Measurements from ENCODE around the gene MRPL51. TPM values are rescaled to one million over a fixed set of nuclear protein-coding genes. Genes with fewer than 3 reads are reported as not detected.

Gene MRPL51
- total RNA-seq, 1 donor from 2014 or later: 202 TPM

GRCh38 chr12:6526766-6527525, 33.9 kb upstream of the MRPL51 start:
- TF ChIP-seq CTCF (IDR thresholded peaks at IDR 0.05; ENCODE audit: insufficient read depth, low read depth, low read length) (no peak), EZH2 (IDR thresholded peaks at IDR 0.05; ENCODE audit: insufficient read depth, low read length) (no peak)
- Mint-ChIP-seq H3K4me3 (ENCODE audit: unreplicated experiment) (no peak overlapping the region), H3K27me3 (ENCODE audit: low read depth, unreplicated experiment) (no peaks in the 10 kb centered on the region), H3K9me3 (ENCODE audit: unreplicated experiment) (no peaks in the 10 kb centered on the region), H3K4me1 (ENCODE audit: low read depth, unreplicated experiment) (peaks cover 15% of the 10 kb centered on the region), H3K27ac (ENCODE audit: unreplicated experiment) (no peak overlapping the region), H3K36me3 (ENCODE audit: low read depth, unreplicated experiment) (peaks cover 36% of the 10 kb centered on the region)
- FAIRE-seq (no peak), DNase-seq (ENCODE audit: low read depth) (no peak)
- Histone ChIP-seq H3K36me3 (ENCODE audit: insufficient read depth, low read length) (peaks cover 76% of the 10 kb centered on the region), H3K4me2 (ENCODE audit: low read length) (no peak overlapping the region), H3K27me3 (ENCODE audit: insufficient read depth, low read length) (no peaks in the 10 kb centered on the region), H3K27ac (ENCODE audit: low read depth, low read length) (no peak overlapping the region), H3K4me1 (ENCODE audit: insufficient read depth, low read length) (peaks cover 4% of the 10 kb centered on the region), H2AFZ (ENCODE audit: low read depth, low read length) (no peak overlapping the region), H3K79me2 (ENCODE audit: insufficient read depth, low read length) (no peaks in the 10 kb centered on the region), H4K20me1 (ENCODE audit: insufficient read depth, low read length) (no peaks in the 10 kb centered on the region), H3K4me3 (ENCODE audit: insufficient read depth, low read depth, low read length) (no peak overlapping the region), H3K9ac (ENCODE audit: low read length) (no peak overlapping the region), H3K9me3 (ENCODE audit: insufficient read depth, low read depth, low read length) (no peaks in the 10 kb centered on the region)

GRCh38 chr12:6526201-6526600, 33.1 kb upstream of the MRPL51 start:
- TF ChIP-seq CTCF (IDR thresholded peaks at IDR 0.05; ENCODE audit: insufficient read depth, low read depth, low read length) (no peak), EZH2 (IDR thresholded peaks at IDR 0.05; ENCODE audit: insufficient read depth, low read length) (no peak)
- no peaks in the 10 kb centered on the region for H3K79me2 ChIP-seq (ENCODE audit: insufficient read depth, low read length)
- H3K9me3 Mint-ChIP-seq (ENCODE audit: unreplicated experiment): no peaks in the 10 kb centered on the region
- no peak overlapping the region for H3K27ac ChIP-seq (ENCODE audit: low read depth, low read length)
- no peak overlapping the region for H3K27ac Mint-ChIP-seq (ENCODE audit: unreplicated experiment)
- H2AFZ ChIP-seq (ENCODE audit: low read depth, low read length): no peak overlapping the region
- H3K4me3 ChIP-seq (ENCODE audit: insufficient read depth, low read depth, low read length): no peak overlapping the region
- no peaks in the 10 kb centered on the region for H3K4me1 ChIP-seq (ENCODE audit: insufficient read depth, low read length)
- peaks cover 12% of the 10 kb centered on the region for H3K4me1 Mint-ChIP-seq (ENCODE audit: low read depth, unreplicated experiment)
- peaks cover 82% of the 10 kb centered on the region for H3K36me3 ChIP-seq (ENCODE audit: insufficient read depth, low read length)
- no peaks in the 10 kb centered on the region for H3K9me3 ChIP-seq (ENCODE audit: insufficient read depth, low read depth, low read length)
- H3K27me3 Mint-ChIP-seq (ENCODE audit: low read depth, unreplicated experiment): no peaks in the 10 kb centered on the region
- H3K36me3 Mint-ChIP-seq (ENCODE audit: low read depth, unreplicated experiment): peaks cover 38% of the 10 kb centered on the region
- H3K4me2 ChIP-seq (ENCODE audit: low read length): no peak overlapping the region
- no peak overlapping the region for H3K9ac ChIP-seq (ENCODE audit: low read length)
- H3K27me3 ChIP-seq (ENCODE audit: insufficient read depth, low read length): no peaks in the 10 kb centered on the region
- FAIRE-seq (no peak), DNase-seq (ENCODE audit: low read depth) (no peak)
- H3K4me3 Mint-ChIP-seq (ENCODE audit: unreplicated experiment): no peak overlapping the region
- no peaks in the 10 kb centered on the region for H4K20me1 ChIP-seq (ENCODE audit: insufficient read depth, low read length)

- Histone ChIP-seq H3K4me1 (ENCODE audit: insufficient read depth, low read length) (no peaks in the 10 kb centered on the region), H2AFZ (ENCODE audit: low read depth, low read length) (no peak overlapping the region), H3K27ac (ENCODE audit: low read depth, low read length) (no peak overlapping the region), H3K79me2 (ENCODE audit: insufficient read depth, low read length) (no peaks in the 10 kb centered on the region), H4K20me1 (ENCODE audit: insufficient read depth, low read length) (no peaks in the 10 kb centered on the region), H3K4me2 (ENCODE audit: low read length) (no peak overlapping the region), H3K9me3 (ENCODE audit: insufficient read depth, low read depth, low read length) (no peaks in the 10 kb centered on the region), H3K27me3 (ENCODE audit: insufficient read depth, low read length) (no peaks in the 10 kb centered on the region), H3K4me3 (ENCODE audit: insufficient read depth, low read depth, low read length) (no peak overlapping the region), H3K9ac (ENCODE audit: low read length) (no peak overlapping the region), H3K36me3 (ENCODE audit: insufficient read depth, low read length) (peaks cover 80% of the 10 kb centered on the region)
- H3K4me1 Mint-ChIP-seq (ENCODE audit: low read depth, unreplicated experiment): peaks cover 9% of the 10 kb centered on the region
- no peak overlapping the region for H3K4me3 Mint-ChIP-seq (ENCODE audit: unreplicated experiment)
- DNase-seq (ENCODE audit: low read depth) (no peak), FAIRE-seq (no peak)
- no peaks in the 10 kb centered on the region for H3K9me3 Mint-ChIP-seq (ENCODE audit: unreplicated experiment)
- H3K27me3 Mint-ChIP-seq (ENCODE audit: low read depth, unreplicated experiment): no peaks in the 10 kb centered on the region
- H3K36me3 Mint-ChIP-seq (ENCODE audit: low read depth, unreplicated experiment): peaks cover 42% of the 10 kb centered on the region
- no peak for TF ChIP-seq EZH2 (IDR thresholded peaks at IDR 0.05; ENCODE audit: insufficient read depth, low read length)
- no peak for TF ChIP-seq CTCF (IDR thresholded peaks at IDR 0.05; ENCODE audit: insufficient read depth, low read depth, low read length)
- no peak overlapping the region for H3K27ac Mint-ChIP-seq (ENCODE audit: unreplicated experiment)
Measured at GRCh38 chr12:6524648-6525047, 31.6 kb upstream of the MRPL51 start.

Measured in astrocyte (in vitro differentiated cells and primary cell).